ENCODE measurements around the gene ILDR1.

- TF ChIP-seq POLR2A (IDR thresholded peaks at IDR 0.05; ENCODE audit: low read depth, low read length), result no peak
- no peak for TF ChIP-seq ZBTB33 (IDR thresholded peaks at IDR 0.05)
- TF ChIP-seq, protein P1, sequence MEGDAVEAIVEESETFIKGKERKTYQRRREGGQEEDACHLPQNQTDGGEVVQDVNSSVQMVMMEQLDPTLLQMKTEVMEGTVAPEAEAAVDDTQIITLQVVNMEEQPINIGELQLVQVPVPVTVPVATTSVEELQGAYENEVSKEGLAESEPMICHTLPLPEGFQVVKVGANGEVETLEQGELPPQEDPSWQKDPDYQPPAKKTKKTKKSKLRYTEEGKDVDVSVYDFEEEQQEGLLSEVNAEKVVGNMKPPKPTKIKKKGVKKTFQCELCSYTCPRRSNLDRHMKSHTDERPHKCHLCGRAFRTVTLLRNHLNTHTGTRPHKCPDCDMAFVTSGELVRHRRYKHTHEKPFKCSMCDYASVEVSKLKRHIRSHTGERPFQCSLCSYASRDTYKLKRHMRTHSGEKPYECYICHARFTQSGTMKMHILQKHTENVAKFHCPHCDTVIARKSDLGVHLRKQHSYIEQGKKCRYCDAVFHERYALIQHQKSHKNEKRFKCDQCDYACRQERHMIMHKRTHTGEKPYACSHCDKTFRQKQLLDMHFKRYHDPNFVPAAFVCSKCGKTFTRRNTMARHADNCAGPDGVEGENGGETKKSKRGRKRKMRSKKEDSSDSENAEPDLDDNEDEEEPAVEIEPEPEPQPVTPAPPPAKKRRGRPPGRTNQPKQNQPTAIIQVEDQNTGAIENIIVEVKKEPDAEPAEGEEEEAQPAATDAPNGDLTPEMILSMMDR (IDR thresholded peaks at IDR 0.05 in 2 of 3, conservative IDR thresholded peaks at IDR 0.05 in 1 of 3; ENCODE audit: control insufficient read depth in 2 of 3, extremely low read depth in 1 of 3, insufficient read depth in 1 of 3, low read depth in 3 of 3, low read length in 3 of 3), result no peak
- TF ChIP-seq MLLT1 (IDR thresholded peaks at IDR 0.05), result no peak
- no peak for TF ChIP-seq SREBF1 (IDR thresholded peaks at IDR 0.05; ENCODE audit: low read length)
- TF ChIP-seq RELA (IDR thresholded peaks at IDR 0.05; ENCODE audit: borderline replicate concordance, partially characterized antibody), result no peak
- TF ChIP-seq SIN3A (IDR thresholded peaks at IDR 0.05; ENCODE audit: low read depth, low read length), result no peak
- TF ChIP-seq EZH2 (IDR thresholded peaks at IDR 0.05; ENCODE audit: borderline replicate concordance, control insufficient read depth, low read depth, low read length), result no peak
- TF ChIP-seq CHD4 (IDR thresholded peaks at IDR 0.05), result no peak
Measured at GRCh38 chr3:122057671-122058070, 35.6 kb upstream of the ILDR1 start.
